Activated CD8-positive, alpha-beta memory T cell treated with anti-CD3 and anti-CD28 coated beads for 48 hours (primary cell): ENCODE data around the gene TMEM176A.
"Not testable (repeated sequence)": the region's sequence is repeated elsewhere in the genome, so short reads cannot be mapped to it uniquely, and the experiment has no call there.

Experiments used
- DNase-seq, 3 experiments: peaks; one replicate each; pipeline ENCODE4 v3.0.0-alpha.2; 2020; ENCODE audit warnings: low read depth in 2 of 3, low spot score in 2 of 3

The TMEM176A gene

DNA sequence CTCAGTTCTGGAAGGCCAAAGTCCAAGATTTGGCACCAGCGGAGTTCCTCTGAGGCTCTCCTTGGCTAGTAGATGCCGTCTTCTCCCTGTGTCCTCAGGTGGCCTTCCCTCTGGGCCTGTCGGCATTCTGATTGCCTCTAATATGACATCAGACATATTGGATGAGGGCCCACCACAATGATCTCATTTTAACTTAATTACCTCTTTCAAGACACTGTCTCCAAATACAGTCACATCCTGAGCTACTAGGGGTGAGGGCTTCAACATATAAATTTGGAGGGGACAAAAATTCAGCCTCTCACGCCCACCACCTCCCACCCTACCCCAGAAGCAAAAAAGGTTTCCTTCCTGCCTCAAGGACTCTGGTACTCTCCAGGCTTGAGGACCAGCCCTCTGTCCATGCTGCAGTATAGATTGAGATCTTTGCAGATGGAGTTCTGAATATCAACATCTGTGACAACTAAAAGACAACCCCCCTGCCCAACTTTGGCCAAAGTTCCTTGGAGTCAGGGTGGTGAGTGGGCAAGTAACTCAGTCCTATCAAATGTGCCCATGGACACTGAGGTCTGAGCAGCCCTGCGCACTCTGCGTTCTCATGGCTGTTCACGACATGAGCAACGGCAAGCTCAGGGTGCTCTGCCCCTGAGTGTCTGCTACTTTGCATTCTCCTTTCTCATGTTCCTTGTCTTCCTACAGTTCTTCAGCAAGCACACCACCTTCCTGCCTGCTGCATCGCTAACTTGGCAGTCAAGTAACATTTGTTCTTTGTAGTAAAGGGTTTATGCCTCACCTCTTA lies 11.9 kb upstream of the TMEM176A start:
- DNase-seq, result no peak

DNA sequence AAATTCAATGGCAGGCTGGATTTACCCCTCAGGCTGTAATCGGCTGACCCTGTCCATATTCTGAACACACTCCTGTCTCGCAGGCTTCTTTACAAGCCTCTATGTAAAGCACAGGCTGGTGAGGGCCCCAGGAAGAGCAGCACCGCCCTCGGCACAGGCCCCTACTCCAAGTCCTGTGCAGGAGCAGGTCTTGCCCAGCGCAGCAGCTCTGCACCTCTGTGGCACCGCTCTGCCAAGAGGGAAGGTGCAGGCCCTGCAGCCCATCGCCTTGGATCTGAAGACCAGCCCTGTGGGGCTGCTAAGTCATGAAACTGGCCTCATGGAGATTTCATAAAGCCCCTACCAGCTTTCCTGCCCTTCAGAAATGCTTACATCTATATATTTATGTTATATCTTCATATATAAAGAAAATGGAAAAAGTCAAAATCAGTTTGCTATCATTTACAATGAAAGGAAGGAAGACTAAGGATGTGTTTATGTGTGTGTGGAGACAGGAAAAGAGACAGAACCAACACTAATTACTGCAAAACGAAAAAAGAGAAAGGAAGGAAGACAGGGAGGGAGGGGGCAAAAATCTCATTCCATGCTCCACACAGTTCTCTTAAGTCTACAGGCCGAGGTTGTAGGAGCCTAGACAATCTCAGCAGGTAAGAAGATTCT lies 10.0 kb upstream of the TMEM176A start:
- no peak for DNase-seq

DNA sequence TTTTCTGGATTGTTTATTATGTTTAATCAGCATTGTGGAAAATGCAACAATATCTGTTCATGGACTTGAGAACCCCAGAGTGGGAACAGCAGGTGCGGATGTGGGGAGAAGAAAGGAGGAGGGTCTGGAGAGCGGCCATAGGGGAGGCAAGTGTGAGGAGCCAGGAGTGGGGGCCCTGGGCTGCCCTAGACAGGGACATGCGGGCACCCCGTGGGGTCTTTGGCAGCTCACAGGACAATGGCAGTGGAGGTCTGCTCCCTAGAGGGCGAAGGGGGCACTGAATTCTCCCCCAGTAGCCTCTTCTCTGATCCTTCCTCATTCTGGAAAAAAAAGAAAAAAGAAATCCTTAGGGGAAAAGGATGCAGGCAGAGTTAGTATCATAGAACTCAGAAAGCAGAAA lies 9.3 kb upstream of the TMEM176A start:
- DNase-seq, result no peak

DNA sequence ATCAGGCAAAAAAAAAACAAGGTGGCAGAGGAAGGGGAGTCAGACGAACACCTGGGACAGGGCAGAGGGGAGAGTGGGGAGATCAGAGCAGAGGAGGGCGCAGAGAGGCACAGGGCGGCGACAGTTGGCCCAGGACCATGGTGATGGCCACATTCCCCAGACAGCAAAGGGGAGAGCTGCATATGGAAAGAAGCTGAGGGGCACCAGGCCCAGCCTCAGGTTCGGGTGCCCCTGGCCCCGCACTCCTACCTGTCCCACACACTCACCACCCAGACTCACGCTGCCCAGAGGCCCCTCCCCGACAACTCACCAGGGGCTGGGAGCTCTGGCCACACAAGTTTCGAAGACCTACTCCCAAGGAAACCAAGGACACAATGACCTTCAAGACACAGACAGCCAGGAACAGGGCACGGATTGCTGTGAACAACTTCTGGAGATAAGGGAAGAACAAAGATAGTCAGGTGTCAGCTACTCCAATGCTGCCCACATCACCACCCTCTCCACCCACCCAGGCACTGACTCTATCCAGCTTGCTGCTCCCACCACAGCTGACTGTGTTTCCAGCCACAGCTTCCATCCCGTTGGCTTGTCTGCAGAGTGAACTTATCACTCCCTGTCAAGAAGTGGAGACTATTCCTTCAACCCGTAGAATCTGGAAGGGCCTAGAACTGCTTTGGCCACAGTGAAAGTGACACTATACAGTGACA lies 8.7 kb upstream of the TMEM176A start:
- DNase-seq, result no peak

DNA sequence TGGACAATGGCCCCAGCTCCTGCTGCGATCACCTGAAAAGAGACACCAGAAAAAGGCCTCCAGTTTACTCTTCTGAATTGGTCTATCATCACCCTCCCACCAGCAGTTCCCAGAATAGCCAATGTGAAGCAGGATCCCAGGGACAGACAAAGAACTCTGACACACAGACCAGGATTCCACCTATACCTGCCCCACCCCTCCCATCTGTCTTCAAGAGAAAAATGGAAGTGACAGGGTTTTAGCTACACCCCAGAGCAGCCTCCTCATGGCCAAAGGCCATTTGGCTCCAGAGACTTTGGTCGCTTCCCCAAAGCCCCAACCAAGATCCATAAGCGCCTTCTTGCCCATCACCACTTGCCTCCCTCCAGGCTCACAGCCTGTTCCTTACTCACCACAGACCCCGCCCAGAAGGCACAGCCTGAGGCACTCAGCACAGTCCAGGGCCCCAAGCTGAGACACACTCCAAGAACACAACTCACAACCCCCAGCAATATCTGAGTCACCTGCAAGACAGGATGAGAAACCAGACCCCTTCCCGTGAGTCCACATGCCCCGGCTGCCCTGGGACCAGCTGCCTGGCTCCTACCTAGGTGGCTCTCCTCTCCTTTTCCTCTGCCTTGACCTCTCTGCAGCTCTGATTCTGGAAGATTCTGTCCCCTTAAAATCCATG lies 6.9 kb upstream of the TMEM176A start:
- DNase-seq, result no peak

DNA sequence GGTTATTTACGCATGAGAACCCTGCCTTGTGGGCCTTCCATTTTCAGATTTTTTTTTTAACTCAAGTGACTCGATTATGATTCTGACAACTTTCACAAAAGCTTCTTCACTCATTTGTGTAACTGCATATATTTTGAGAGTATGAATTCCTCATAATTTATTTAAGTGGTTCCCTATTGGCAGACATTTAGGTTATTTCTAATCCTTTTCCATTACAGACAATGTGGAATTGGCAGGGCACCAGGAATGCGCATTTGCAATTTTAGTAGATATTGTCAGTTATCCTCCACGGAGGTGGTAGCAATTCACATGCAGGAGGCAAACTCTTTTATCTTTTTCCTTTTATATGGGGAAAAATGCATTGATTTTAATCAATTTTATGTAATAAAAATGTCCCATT lies 2.9 kb upstream of the TMEM176A start:
- no peak for DNase-seq

DNA sequence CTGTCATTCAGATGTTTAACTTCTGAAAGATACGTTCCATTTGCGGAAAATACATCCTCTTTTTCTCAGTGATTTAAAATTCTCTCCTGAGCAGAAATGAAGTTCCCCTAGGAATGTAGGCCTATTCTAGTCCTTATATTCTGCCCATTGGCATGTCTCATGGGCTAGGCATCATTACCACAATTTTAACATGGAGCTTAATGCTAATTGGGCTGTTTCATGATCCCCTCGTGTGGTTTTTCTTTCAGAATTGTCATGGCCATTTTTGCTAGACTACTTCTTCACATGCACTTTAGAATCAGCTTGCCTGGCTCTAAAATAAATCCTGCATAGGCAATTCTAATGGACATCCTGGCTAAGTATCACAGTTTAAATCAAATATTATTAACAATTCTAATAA lies 1.4 kb upstream of the TMEM176A start:
- no peak for DNase-seq

DNA sequence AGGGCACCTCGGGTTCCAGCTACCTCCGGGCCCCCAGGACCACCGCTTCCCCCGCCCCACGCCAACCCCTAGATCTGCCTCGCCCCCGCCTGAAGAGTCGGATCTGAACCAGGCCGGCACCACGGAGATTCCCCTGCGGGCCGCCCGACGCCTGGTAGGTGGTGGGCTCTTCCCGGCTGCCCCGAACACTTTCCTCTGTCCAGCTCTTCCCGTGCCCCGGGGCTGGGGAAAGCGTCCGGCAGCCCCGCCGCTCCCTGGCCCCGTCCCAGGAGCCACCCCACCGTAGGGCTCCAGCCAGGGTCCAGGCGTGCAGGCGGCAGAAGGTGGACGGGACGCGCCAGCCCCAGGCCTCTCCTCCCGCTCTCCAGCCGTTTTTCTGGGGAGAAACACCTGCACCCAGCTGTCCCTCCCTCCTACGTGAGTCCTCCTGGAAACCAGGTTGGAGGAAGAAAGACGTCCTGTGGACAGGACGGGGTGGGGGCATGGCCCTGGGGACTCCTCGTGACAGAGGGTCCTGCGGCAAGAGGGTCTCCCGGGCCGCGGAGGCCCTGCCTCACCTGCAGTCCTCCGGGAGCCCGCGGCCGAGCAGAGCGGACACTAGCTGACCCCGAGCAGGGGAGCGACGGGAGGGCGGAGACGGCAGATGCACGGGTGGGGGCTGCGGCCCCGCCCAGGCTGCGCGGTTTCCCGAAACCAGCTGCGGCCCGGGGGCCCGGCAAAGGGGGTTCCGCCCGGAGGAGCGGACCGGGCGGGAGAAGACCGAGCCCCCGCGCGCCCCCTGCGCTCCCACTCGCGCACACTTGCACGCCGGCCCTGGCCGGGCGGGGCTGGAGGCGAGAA lies 608 bp upstream of the TMEM176A start, which contains the start of gene TMEM176B:
TSS of gene TMEM176B (minus strand) at position 624 of the 840 bp plus-strand sequence. CDS start 3,795 bp downstream, outside the sequence.
- DNase-seq, result no peak

DNA sequence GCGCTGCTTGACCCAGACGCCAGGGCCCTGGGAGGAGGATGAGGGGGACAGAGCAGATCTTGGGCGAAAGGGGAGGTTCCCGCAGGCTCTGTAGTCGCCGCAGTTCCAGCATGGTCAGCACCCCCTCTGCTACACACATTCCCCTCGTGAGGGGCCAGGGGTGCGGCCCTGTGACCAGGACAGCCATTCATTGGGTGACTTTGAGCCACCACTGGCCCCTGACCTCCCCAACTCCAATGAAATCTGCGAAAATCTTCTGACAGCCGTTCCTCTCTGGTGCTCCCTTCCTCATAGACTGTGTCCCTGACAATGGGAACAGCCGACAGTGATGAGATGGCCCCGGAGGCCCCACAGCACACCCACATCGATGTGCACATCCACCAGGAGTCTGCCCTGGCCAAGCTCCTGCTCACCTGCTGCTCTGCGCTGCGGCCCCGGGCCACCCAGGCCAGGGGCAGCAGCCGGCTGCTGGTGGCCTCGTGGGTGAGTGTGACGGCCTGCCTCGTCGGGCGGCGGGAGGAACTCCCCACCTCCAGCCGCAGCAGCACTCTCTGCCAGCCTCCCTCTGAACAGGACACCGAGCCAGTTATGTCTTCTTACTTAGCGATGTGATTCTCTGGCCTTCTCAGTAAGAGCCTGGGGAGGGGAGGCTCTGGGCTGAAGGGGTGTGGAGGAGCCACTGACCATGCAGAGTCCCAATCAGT lies 825 bp downstream of the TMEM176A start:
- DNase-seq, result no peak

DNA sequence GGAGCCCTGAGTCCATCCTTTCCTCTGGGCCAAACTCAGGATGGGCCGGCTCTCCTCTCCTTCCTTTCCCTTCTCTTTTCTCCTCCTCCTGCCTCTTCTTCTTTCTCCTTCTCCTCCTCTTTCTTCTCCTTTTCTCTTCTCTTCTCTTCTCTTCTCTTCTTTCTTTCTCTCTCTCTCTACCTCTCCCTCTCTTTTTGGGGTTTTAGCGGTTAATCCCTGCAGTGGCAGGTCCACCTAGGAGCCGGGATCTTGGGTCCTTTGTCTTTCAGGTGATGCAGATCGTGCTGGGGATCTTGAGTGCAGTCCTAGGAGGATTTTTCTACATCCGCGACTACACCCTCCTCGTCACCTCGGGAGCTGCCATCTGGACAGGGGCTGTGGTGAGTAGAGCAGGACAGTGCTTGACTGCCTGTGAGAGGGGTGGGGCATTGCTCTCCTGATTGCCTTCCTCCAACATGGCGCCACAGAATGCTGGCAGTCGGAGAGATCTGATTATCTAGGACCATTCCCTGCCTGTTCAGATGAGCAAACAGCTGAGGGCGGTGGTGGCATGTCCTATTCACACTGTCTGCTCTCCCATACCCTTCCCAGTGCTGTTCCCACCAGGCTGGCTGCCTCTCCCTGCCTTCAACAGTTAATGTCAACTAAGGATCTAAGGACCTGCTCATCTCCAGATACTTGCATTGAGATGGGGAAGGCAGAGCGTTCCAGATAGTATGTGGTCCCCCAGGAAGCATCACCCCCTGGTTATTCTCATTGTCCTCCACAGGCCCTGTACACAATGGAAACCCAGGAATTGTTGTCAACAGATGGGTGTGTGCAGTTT lies 1.6 kb downstream of the TMEM176A start:
- DNase-seq, result no peak

DNA sequence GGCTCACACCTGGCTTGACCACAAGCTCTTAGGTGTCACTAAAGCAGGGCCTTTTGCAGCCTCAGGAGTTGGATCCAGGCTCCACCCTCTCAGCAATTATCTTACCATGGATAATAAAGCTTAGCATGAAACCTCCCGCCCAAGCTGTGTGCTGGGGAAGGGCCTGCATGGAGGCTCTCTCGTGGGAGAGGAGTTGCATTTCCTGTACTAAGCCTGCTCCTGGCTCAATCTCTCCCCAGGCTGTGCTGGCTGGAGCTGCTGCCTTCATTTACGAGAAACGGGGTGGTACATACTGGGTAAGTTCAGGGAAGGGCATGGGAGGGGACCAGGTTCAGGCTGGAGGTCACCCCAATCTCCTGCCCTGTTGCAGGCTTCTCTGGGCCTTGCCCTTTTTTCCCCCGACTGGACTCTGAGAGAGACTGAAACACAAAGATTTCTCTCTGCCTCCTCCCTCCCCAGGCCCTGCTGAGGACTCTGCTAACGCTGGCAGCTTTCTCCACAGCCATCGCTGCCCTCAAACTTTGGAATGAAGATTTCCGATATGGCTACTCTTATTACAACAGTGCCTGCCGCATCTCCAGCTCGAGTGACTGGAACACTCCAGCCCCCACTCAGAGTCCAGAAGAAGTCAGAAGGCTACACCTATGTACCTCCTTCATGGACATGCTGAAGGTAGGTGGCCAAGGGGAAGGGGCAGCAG lies 2.7 kb downstream of the TMEM176A start:
- no peak for DNase-seq

DNA sequence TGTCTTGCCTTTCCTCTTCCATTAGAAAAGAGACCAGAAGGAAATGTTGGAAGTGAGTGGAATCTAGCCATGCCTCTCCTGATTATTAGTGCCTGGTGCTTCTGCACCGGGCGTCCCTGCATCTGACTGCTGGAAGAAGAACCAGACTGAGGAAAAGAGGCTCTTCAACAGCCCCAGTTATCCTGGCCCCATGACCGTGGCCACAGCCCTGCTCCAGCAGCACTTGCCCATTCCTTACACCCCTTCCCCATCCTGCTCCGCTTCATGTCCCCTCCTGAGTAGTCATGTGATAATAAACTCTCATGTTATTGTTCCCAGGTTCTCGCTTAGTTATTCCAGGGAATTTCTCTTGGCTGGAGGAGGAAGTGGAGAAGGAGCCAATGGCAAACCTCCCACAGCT lies 4.2 kb downstream of the TMEM176A start:
- no peak for DNase-seq

DNA sequence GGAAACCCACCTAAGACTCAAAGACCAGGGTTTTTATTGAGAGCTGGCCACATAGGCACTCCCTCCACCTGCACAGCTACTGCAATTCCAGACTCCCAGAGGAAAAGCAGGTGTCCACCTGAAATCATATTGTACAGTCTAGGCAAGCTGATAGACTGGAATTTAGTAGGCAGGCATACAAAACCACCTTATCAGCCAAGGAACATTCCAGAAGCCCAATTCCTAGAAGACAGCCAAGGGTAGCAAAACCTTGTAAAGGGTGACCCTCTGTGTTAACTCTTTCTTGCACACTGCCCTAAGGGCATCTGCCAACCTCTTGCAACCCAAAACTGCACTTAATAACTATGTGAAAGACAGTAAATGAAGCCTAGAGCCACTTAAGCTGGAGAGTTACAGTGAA lies 5.3 kb downstream of the TMEM176A start:
- no peak for DNase-seq

DNA sequence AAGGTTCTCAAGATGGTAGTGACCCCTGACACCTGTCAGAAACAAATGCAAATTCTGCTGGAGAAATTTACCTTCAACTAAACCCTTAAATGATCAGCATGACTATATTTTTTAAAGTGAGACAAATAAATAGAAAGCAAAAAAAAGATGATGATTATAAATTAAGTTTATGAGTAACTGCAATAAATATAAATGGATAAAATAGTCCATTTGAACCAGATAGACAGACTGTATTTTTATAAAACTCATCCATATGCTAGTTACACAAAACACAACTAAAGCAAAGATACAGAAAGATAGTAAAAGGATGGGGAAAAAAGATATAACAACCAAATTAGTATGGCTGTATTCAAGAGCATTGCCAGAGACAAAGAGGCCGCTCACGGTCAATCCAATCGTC lies 5.9 kb downstream of the TMEM176A start:
- no peak for DNase-seq

DNA sequence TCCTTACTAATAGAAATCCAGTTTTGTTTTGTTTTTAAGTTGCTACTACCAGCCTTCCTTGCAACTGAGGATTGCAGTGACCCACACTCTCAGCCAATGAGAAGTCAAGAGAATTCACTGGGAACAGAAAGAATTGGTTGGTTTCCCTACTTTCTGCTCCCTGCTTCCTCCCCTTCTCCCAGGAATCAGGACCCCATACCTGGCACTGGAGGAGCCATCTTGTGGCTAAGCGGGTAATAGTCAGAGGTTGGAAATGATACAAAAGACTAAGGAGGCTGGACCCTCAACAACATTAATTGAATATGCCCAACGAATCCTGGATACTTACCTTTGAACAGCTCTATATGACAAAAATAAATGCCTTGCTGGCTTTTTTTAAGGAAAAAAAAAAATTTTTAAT lies 6.3 kb downstream of the TMEM176A start:
- no peak for DNase-seq

DNA sequence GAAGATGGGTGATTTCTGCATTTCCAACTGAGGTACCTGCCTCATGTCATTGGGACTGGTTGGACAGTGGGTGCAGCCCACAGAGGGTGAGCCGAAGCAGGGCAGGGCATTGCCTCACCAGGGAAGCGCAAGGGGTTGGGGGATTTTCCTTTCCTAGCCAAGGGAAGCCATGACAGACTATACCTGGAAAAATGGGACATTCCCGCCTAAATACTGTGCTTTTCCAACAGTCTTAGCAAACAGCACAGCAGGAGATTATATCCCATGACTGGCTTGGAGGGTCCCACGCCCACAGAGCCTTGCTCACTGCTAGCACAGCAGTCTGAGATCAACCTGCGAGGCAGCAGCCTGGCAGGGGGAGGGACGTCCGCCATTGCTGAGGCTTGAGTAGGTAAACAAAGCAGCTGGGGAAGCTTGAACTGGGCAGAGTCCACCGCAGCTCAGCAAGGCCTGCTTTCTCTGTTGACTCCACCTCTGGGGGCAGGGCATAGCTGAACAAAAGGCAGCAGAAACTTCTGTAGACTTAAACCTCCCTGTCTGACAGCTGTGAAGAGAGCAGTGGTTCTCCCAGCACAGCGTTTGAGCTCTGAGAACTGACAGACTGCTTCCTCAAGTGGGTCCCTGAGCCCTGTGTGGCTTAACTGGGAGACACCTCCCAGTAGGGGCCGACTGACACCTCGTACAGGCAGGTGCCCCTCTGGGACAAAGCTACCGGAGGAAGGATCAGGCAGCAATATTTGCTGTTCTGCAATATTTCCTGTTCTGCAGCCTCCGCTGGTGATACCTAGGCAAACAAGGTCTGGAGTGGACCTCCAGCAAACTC lies 7.3 kb downstream of the TMEM176A start:
- DNase-seq, result not testable (repeated sequence)

DNA sequence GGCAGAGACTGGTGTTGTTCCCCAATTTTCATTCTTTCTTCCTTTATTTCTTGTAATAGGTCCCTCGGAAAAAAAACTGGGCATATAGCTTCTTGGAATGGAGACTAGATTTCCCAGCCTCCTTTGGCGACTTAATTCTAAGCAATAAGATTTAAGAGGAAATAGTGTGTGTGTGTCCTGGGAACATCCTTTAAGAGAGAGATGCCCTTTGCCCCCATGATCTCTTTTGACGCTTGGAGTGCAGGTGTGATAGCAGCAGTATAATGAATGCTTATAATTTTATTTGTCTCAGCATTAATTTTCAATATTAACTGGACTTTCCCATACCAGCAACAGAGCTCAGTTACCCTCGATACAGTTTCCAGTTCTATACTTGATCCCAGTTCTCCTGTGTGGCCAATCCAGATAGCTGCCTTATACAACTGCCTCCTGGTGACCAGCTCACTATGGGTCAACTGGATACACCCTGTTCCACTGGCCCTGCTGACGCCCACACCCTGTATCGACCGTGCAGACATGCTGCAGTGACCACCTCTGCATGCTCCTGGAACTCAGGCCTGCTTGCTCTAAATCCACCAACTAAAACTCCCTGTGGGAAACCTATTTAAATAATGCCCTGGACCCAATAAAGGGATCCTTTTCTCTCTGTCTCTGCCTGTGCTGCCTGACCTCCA lies 13.9 kb downstream of the TMEM176A start:
- no peak for DNase-seq
